ENCODE results near the gene GLIS1. TPM values are rescaled to one million over a fixed set of nuclear protein-coding genes. Genes with fewer than 3 reads are reported as not detected.
A peak's percentile ranks its signal among the peaks of the same experiment; 100 is the strongest.

The GLIS1 gene
- total RNA-seq, 1 donor from 2014 or later: 1.6 TPM

DNA sequence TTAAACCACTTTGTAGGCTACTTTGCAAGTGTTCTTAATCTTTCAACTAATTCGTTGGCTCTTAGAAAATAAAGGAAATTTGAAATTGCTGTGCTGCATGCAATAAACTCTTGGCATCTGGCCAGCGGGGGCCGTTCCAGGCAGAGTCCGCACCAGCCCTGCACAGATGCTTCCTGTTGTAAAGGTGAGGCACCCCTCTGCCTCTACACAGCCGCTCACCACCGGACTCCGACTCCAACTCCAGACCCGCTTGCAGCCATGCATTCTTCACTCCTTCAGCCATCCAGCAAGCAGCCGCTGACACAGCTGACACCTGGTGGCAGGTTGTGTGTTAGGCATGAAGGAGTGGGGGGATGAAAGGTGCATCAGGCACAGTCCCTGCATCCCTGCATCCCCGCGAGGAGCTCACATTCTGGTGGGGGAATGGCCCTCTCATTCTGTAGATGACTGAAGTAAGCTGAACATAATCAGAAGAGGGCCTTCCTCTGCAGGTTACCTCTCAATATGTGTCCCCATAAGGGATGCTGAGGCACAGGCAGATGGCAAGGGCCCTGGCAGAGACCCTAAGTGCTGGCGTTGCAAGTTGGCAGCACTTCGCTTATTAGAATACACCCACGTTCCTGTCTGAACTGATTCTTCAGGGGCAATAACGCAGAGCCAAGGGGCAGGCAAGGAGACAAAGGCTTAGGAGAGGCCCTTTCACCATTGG, 56.8 kb downstream of the GLIS1 start:
- peaks cover 49% of the 10 kb centered on the region for H3K27me3 Mint-ChIP-seq (ENCODE audit: low read depth)
- H3K27ac Mint-ChIP-seq: no peak overlapping the region
- H3K4me1 Mint-ChIP-seq: peaks cover 50% of the 10 kb centered on the region
- peak; percentile 71 to 73 for DNase-seq (ENCODE audit: low spot score in 2 of 2, unreplicated experiment in 2 of 2)
- H3K4me3 Mint-ChIP-seq: no peak overlapping the region
- no peaks in the 10 kb centered on the region for H3K9me3 Mint-ChIP-seq
- TF ChIP-seq, protein P1, sequence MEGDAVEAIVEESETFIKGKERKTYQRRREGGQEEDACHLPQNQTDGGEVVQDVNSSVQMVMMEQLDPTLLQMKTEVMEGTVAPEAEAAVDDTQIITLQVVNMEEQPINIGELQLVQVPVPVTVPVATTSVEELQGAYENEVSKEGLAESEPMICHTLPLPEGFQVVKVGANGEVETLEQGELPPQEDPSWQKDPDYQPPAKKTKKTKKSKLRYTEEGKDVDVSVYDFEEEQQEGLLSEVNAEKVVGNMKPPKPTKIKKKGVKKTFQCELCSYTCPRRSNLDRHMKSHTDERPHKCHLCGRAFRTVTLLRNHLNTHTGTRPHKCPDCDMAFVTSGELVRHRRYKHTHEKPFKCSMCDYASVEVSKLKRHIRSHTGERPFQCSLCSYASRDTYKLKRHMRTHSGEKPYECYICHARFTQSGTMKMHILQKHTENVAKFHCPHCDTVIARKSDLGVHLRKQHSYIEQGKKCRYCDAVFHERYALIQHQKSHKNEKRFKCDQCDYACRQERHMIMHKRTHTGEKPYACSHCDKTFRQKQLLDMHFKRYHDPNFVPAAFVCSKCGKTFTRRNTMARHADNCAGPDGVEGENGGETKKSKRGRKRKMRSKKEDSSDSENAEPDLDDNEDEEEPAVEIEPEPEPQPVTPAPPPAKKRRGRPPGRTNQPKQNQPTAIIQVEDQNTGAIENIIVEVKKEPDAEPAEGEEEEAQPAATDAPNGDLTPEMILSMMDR (IDR thresholded peaks at IDR 0.05; ENCODE audit: unreplicated experiment): peak; percentile 54
- H3K36me3 Mint-ChIP-seq: no peaks in the 10 kb centered on the region

DNA sequence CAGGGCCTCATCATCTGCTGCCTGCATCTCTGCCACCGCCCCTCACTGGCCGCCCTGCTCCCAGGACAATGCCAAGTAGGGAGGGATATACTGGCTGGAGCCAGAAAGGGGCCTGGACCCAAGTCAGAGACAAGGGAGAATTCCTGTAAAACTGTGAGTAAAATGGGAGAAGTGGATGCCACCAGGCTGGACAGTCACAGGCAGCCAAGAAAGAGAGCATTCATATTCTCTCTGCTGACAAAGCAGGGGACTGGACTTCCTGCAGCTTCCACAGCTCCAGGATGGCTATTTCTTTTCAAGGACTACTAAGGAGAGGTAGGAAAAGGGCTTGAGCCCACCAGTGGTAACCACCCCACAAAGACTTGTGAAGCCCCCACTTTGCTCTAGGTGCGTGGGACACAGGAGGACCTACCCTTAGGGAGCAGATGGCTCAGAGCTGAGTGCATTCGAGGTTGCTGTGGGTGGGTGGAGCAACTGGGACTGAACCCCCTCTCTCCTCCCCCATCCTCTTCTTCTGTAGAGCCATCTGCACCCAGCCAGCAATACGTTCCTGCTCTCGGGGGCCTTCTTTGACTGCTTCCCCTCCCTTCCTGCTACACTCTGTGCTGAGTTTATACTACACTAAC, 57.5 kb downstream of the GLIS1 start:
- H3K4me3 Mint-ChIP-seq: no peak overlapping the region
- TF ChIP-seq, protein P1 (IDR thresholded peaks at IDR 0.05; ENCODE audit: unreplicated experiment): no peak
- H3K36me3 Mint-ChIP-seq: no peaks in the 10 kb centered on the region
- H3K27ac Mint-ChIP-seq: no peak overlapping the region
- H3K4me1 Mint-ChIP-seq: peaks cover 48% of the 10 kb centered on the region
- peaks cover 44% of the 10 kb centered on the region for H3K27me3 Mint-ChIP-seq (ENCODE audit: low read depth)
- no peaks in the 10 kb centered on the region for H3K9me3 Mint-ChIP-seq
- no peak for DNase-seq (ENCODE audit: low spot score in 2 of 2, unreplicated experiment in 2 of 2)

DNA sequence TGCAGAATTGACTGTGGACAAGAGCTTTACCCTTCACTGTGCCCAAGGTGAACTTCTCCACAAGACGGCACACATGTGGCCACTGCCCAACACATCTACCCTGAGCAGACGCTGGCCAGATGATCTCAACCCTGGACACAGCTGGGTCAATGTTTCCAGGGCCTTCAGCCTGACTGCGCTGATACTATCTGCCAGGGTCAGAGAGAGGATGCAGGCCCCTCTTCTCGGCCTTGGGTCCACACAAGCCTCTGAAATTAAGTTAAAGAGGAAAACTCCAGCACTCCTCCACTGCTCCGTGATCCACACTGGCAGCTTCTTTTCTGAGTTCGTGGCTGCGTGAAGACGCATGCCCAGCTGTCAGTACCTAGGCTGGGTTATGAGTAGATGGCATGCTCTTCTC, 58.1 kb downstream of the GLIS1 start:
- DNase-seq (ENCODE audit: low spot score in 2 of 2, unreplicated experiment in 2 of 2): no peak
- Mint-ChIP-seq H3K9me3 (no peaks in the 10 kb centered on the region), H3K36me3 (no peaks in the 10 kb centered on the region), H3K27me3 (ENCODE audit: low read depth) (peaks cover 40% of the 10 kb centered on the region), H3K4me1 (peaks cover 42% of the 10 kb centered on the region), H3K27ac (no peak overlapping the region), H3K4me3 (no peak overlapping the region)
- TF ChIP-seq, protein P1 (IDR thresholded peaks at IDR 0.05; ENCODE audit: unreplicated experiment): no peak

DNA sequence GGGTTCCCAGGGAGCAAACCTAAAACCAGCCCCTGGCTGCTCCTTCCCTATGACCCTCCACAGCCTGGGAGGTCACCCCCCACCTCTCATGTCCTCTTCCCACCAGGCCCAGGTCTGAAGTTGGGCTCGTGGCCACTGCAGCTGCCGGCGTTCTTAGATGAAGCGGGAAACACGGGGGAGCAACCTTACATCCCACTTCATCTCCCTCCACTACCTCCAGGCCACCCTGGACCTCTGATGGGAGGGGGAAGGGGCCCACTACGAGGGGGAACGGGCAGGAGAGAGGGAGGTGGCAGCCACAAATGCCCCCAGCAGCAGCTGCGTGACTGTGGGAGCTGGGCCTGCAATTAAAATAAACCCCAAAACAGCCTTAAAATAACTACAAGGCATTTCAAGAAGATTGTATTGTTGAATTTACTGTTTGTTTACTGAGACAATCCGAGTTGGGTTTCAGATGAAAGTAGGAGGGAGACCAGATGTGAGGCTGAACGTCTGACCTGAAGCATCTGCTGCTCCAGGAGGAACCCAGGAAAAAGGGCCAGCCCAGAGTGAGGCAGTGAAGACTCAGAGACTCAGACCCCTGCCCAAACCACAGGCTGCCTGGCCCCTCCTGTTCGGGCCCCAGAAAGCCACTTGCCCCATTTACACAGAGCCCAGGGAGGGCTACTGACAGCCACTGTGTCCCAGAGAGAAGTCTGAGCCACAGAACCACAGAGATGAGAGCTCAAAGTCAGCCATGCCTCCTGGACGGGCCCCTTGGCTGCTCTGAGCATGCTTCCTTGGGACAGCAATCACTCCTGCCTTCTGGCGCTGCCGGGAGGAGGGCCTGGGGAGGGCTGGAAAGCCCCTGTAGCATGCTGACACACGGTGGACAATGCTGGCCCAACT, 59.8 kb downstream of the GLIS1 start:
- Mint-ChIP-seq H3K4me3 (no peak overlapping the region), H3K4me1 (peaks cover 26% of the 10 kb centered on the region), H3K9me3 (no peaks in the 10 kb centered on the region), H3K36me3 (no peaks in the 10 kb centered on the region), H3K27ac (no peak overlapping the region), H3K27me3 (ENCODE audit: low read depth) (peaks cover 25% of the 10 kb centered on the region)
- no peak for DNase-seq (ENCODE audit: low spot score in 2 of 2, unreplicated experiment in 2 of 2)
- TF ChIP-seq, protein P1 (IDR thresholded peaks at IDR 0.05; ENCODE audit: unreplicated experiment): no peak

DNA sequence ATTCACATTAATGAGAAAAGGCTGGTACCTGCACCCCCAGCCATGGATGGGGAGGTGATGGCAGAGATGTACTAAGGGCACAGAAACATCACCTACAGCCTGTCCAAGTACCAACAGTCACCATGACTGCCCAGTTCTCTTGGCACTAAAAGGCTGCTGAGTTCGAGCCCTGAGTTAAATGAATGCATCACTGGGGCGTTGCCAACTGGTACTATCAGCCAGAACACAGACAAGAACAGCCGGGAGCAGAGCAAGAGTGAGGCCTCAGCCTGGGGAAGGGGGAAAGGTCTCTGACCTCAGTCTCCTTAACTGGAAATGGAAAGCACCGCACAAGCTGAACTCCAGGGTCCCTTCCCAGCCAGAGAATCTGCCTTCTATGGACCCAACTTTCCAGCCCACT, 60.5 kb downstream of the GLIS1 start:
- Mint-ChIP-seq H3K27me3 (ENCODE audit: low read depth) (peaks cover 20% of the 10 kb centered on the region), H3K4me3 (no peak overlapping the region), H3K27ac (no peak overlapping the region), H3K36me3 (no peaks in the 10 kb centered on the region), H3K4me1 (peaks cover 23% of the 10 kb centered on the region), H3K9me3 (no peaks in the 10 kb centered on the region)
- TF ChIP-seq, protein P1 (IDR thresholded peaks at IDR 0.05; ENCODE audit: unreplicated experiment): no peak
- no peak for DNase-seq (ENCODE audit: low spot score in 2 of 2, unreplicated experiment in 2 of 2)

All from mesothelial cell of epicardium (in vitro differentiated cells).